8988T (cell line): Measurements from ENCODE around the gene MMP7.

Experiments
- DNase-seq: peaks from one replicate; pipeline ENCODE4 v3.0.0; 2011

MMP7 gene

DNA sequence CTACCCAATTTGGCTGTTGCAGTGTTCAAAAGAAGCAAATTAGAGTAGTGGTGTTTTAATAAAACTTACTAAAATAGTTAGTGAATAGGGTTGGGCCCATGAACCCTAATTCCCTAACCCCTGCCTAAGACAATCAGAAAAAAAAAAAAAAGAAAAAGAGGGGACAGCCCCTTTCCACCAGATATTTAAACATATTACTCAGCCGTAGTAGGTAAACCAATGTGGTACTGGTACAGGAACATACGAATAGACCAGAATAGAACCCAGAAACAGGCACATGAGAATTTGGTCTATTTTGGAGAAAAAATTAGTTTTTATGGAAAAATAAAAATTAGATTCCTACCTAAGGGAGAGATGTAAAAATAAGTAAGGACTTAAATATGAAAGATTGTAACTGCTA is 38.6 kb downstream of the MMP7 start:
- no peak for DNase-seq

DNA sequence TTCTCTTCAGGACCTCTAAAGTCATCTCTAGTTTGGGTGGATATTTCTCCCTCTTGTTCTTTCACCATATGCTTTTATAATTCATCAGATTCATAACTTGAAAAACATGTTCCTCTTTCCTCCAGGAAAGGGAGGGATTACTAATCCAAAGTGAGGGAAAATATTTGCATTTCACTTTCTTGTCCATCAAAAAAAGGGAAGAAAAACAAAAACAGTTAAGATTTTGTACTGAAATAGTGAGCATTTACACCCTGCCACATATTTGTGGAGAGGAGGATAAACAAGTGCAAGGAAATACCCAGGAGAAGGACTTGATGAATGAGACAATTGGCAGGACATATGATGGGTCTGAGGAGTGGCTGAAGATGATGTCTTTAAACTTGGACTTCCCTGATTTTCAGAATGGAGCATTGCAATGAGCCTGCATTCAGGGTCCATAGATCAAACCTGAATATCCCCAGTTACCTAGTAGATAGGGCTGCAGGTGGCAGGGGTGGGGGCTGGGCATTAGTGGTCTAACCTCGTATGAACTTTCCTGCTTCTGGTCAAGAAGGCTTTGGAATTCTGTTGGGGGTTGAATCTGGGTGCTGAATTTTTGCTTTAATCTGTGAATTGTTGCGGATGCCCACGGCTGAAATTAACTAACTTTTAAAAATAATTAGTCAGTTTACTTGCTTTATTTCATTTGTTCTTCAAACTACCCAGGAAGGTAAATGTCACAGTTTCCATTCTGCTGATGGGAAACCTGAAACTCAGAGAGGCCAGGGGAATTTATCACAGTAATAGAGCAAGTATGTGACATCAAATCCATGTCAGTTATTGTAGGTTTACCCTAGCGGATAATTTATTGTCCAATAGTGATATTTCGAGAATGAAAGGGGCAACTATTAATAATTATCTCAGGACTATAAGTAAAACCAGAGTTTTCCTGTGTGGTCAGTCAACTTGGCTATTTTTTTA is 41.1 kb downstream of the MMP7 start:
- DNase-seq = no peak

DNA sequence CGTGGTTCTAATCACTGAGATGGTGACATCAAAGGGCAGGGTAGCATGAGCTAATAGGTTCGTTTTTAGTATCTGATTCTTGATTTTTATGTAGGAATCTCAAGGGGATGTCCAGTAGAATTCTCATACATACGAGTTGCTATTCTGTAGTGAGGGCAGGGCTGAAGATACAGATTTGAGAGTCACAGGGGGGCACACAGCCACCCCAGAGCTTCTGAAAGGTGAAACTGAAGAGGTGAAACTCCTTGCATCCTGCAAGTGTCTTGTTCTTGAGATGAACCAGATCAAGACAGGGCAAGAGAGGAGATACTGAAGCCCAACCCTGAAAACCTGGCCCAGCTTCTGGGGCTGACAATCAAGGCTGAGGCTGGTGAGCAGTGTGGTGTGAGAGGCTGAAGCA is 42.3 kb downstream of the MMP7 start:
- no peak for DNase-seq

DNA sequence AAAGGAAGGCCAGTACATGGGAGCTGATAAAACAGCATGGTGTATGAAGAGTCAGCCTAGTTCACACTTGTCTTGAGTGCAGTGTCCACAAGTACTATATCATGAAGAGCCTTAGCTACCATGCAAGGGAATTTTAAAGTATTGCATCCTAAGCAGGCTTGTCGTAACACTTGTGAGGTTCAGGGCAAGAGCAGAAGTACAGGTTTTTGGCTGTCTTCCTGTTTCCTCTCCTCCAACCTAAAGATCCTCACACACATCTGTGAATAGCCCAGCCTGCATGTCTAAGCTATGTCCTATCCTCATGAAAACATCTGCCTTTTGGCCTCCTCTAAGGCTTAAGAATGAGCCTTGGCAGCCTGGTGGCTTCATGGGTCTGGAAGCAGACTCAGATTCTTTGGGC is 43.3 kb downstream of the MMP7 start:
- DNase-seq = no peak

DNA sequence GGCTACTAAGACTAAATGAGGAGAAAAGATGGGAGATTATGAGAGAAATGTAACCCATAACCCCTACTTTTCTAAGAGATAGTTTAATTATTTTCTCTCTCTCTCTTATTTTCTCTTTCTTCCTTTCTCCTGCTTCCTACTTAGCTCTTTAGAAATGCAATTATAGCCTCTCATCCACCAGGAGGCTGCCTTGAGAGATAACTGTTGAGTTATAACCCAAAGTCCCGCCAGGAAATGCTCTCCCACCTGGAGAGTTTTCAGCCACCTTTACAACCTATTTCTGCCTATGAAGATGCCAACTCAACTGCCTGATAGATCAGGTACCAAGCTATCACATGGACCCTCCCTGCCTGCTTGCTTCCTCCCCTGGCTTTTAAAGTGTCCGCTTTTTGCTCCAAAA is 44.0 kb downstream of the MMP7 start:
- no peak for DNase-seq

DNA sequence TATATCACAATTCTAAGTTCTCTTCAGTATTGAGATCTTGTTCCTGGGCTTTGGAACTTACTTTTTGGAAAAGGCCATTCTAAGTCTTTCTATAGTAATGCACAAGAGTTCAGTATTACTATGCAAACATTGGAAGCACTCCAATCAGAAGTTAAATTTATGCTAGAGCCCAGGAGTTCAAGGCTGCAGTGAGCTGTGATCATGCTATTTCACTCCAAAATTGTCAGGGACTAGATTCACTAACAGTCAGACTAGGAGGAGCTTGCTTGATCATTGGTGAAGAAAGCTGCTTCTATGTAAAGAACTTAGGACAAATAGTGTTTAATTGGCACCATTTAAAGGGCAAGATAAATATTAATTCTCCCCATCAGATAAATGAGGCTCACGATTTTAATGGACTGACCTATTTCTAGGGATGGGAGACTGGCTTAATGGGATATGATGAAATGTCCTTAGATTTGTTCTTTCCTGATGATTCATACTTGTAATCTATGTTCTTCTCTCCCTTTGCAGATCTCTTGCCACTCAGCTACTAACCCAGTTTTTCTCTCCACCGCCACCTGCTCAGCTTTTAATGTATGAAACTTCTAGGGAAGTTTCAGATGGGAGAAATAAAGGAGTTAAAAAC is 45.3 kb downstream of the MMP7 start:
- DNase-seq = no peak

DNA sequence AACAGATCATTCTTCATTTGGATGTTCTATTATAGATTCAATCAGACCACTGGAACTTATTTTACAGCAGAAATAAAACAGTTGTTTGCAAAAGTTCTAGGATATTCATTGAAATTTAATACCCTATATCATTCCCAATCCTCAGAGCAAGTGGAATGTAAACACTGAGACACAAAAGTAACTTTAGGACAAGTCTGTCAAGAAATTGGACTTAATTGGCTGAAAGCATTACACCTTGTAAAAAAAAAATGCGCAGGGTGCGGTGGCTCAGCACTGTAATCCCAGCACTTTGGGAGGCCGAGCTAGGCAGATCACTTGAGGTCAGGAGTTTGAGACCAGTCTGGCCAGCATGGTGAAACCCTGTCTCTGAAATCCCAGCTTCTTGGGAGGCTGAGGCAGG is 48.1 kb downstream of the MMP7 start:
- DNase-seq = no peak

DNA sequence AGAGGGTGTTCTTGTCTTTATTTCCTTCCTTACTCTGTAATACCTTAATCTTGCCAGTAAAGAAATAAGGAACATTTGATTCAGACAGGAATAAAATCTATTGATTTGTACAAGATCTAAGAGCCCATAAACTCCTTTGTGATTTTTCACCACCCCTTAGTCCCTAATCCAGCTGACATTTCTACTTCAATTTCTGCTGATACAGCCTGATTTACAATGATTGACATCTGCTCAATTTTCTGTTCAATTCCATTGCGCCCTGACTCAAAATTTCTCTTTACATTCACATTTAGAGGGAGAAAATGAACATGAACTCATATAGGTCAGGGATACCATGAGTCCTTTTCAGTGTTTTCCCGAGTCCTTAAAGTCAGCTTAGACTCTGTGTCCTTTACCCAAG is 50.8 kb downstream of the MMP7 start:
- DNase-seq = no peak

DNA sequence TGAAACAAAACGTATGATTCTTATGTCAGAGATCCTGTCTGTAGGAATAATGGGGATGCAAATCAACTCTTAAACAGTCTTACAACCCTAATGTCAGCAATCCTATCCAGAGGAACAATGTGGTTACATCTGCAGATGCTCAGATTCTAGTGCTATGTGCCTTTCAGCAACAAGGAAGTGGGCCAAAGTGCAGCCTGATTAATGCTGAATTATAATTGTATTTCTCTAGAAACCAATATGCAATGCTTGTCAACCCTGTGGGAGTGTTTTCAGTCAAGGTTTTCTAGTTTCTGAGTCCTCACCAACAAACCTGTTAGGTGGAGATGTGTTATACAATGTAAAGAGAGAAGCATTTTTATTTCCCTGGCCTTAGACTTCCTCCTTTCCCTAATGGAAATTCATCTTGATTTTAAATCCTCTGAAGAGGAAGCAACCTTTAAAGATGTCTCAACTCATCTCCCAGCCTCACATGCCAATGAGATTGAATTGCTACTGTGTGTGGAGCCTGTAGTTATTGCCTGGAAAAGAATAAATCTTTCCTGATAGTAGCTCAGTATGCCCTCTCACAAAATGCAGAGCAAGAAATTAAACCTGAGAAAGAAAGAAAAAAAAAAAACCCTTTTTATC is 51.8 kb downstream of the MMP7 start:
- DNase-seq = no peak

DNA sequence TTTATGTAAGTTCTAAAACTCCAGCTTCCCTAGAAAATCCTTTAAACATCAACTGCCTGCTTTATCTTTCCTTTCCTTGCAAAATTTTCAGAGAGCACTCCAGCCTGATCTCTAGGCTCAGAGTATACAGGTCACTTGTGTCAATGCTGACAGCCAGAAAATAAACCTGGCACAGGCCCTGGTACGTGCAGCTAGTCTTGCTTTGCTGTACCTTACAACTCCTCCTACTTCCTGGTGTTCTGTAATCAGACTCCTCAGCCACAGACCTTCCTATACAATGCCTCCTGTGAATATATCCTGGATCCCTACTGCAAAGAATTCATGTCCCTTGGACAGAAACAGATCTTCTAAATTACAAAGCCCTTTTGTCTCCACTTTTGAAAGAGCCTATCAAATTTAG is 53.7 kb downstream of the MMP7 start:
- DNase-seq = no peak

DNA sequence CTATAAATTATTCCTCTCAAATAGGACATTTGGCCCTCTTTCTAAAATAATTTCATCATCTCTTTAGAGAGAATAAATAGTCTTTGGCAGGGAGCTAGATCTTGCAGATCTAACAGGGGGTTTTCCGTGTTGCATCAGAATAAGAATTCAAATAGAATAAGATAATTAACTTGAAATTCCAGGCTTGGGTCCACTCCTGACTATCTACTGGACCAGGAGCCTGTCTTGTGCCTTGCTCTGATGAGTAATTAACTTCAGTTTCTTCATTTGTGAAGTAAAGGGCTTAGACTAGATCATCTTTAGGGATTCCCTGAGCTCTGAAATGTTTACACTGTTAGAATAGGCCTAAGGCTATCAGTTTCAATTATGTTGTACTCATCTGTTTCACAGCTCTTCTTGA is 54.5 kb downstream of the MMP7 start:
- no peak for DNase-seq

DNA sequence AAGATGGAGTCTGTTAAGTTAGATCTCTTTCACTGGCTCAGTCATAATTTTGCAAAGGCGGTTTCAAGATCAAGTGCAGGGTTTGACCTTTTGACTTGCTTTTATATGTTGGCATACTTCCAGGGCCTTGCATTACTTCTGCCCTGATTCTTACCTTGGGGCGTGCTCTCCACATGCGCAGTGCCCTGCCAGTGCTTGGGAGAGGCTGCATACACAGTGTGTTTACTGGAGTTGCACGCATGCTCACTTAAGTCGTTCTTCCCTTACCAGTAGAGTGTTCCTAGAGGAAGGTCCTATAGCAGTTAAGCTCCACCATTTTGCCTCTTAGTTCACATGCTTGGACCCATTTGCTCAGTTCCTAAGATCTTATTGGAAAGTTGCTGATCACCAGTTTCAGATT is 57.0 kb downstream of the MMP7 start:
- no peak for DNase-seq

DNA sequence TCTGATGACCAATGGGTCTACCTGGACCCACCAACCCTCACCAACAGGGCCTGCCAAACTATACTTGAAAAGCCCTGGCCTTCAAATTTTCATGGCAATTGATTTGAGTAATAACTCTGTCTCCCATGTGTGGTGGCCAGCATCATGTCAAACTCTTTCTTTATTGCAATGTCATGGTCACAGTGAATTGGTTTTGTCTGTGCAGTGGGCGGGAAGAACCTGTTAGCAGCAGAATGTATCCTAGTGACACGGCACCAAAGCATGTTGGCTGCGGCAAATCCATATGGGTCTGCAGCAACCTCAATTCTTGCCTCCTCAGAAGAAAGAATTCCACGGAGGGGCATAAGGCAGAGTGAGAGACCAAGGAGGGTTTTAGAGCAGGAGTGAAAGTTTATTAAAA is 58.4 kb downstream of the MMP7 start:
- no peak for DNase-seq

DNA sequence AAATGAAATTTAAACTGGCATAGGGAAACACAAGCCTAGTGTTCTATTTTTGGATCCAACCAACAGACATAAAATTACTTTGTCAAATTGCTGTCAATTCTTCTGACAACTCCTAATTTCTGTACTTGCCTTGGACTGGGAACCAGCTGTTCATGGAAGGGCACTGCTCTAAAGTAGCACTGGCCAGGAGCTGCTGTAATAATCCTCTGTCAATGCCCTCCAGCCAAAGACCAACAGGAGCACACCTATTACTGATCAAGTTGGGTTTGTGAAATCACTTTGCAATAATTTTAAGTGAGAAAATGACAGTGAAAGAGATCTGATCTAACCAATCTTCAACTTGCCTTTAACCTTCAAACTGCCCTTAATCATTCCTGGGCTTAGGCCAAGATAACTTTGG is 59.1 kb downstream of the MMP7 start:
- DNase-seq = no peak
